Measurements from ENCODE around the gene ACBD4. TPM values are rescaled to one million over a fixed set of nuclear protein-coding genes. Genes with fewer than 3 reads are reported as not detected.

The ACBD4 gene
- total and polyA plus RNA-seq, 2 of the 13 experiments (the other 11 are each of a cell fraction or from before 2014, with no cell fraction given) = 16.1 to 26.9 TPM

- Histone ChIP-seq H3K9ac (ENCODE audit: insufficient read depth, low read depth, low read length) (peak within 1 kb of the TSS; percentile 94), H3K27me3 (ENCODE audit: control insufficient read depth in 1 of 2, insufficient read depth in 2 of 2, low read length in 2 of 2) (no peaks in the 10 kb centered on the region; a peak in 2 of 5 replicates), H3K4me1 (ENCODE audit: insufficient read depth, low read length) (peaks cover 24% of the 10 kb centered on the region), H4K20me1 (ENCODE audit: insufficient read depth, low read length) (peaks cover 35% of the 10 kb centered on the region), H3K4me2 (ENCODE audit: low read depth, low read length) (peak within 1 kb of the TSS; percentile 96), H3K36me3 (replicated peaks in 1 of 2; ENCODE audit: control insufficient read depth in 1 of 2, insufficient read depth in 2 of 2, low read length in 2 of 2) (no peaks in the 10 kb centered on the region; a peak in 1 of 5 replicates), H3K79me2 (ENCODE audit: insufficient read depth, low read length) (peaks cover 36% of the 10 kb centered on the region), H2AFZ (ENCODE audit: low read length) (peak within 1 kb of the TSS; percentile 7), H3K27ac (ENCODE audit: extremely low read length, insufficient read depth, low read length) (peak within 1 kb of the TSS; percentile 97), H3K4me3 (replicated peaks in 1 of 3; ENCODE audit: insufficient read depth in 1 of 3, low read depth in 2 of 3, low read length in 3 of 3) (peak within 1 kb of the TSS; percentile 97 to 98 (median 97)), H3K9me3 (ENCODE audit: low read length) (no peaks in the 10 kb centered on the region)
- ChIA-PET CTCF (ENCODE audit: low intra/inter-chr PET ratio, low total read pairs) (interaction anchor here (1.2 to 8.5 kb wide), 5 partner anchors 10 to 48 kb away, joined by 4 to 130 read pairs (median 10); partner anchors contain the start of genes ACBD4 and HEXIM2), POLR2A (interaction anchor here (0.6 to 19.8 kb wide), 41 partner anchors 10 to 283 kb away, joined by 3 to 2487 read pairs (median 8); partner anchors contain the start of genes ACBD4, C1QL1, DCAKD and EFTUD2)
- FAIRE-seq = peak; percentile 95
- in situ Hi-C loops (cut with HindIII; ENCODE audit: extremely low pct_ligation_motif_present, low pct_unique_long_range_greater_than_20kb) = loop anchor here (5.0 kb wide), 2 partner anchors 49 to 99 kb away; no protein-coding TSS in a partner anchor
- intact Hi-C loops (cut with micrococcal nuclease; ENCODE audit: unreplicated experiment) = loop anchor here (1.0 kb wide), 3 partner anchors 13 to 49 kb away; partner anchors contain the start of genes ACBD4 and HEXIM2
- DNase-seq (ENCODE audit: low spot score) = peak; percentile 100
- peak; percentile 78 for ATAC-seq
- BruUV-seq (replicated peaks) = TSS peak; percentile 77
- WGBS (ENCODE audit: low lambda C conversion rate) = under 1% methylated on average over 54 of the region's 58 CpGs
- TF ChIP-seq XRCC5 (optimal IDR thresholded peaks at IDR 0.05; ENCODE audit: low read length) (no peak), ZNF562 (CRISPR knock-in tag; IDR thresholded peaks at IDR 0.05; ENCODE audit: borderline replicate concordance) (no peak), ZNF430 (CRISPR knock-in tag; IDR thresholded peaks at IDR 0.05) (no peak), KDM1A (CRISPR knock-in tag; IDR thresholded peaks at IDR 0.05) (no peak), TFDP1 (CRISPR knock-in tag; IDR thresholded peaks at IDR 0.05; ENCODE audit: borderline replicate concordance) (peak; percentile 86), IKZF5 (CRISPR knock-in tag; IDR thresholded peaks at IDR 0.05) (peak; percentile 83; the same call in 1 of the 2 replicates), ZNF790 (CRISPR knock-in tag; IDR thresholded peaks at IDR 0.05; ENCODE audit: borderline replicate concordance) (no peak), ZNF784 (CRISPR knock-in tag; IDR thresholded peaks at IDR 0.05; ENCODE audit: borderline replicate concordance) (peak; percentile 62; the same call in 1 of the 2 replicates), ZBTB4 (CRISPR knock-in tag; IDR thresholded peaks at IDR 0.05; ENCODE audit: borderline replicate concordance) (peak; percentile 68; the same call in 1 of the 2 replicates), ZNF563 (CRISPR knock-in tag; IDR thresholded peaks at IDR 0.05) (no peak; the same call in none of the 2 replicates), SKI (IDR thresholded peaks at IDR 0.05; ENCODE audit: partially characterized antibody) (peak; percentile 65), PAF1 (CRISPR knock-in tag; IDR thresholded peaks at IDR 0.05) (no peak), SKIL (CRISPR knock-in tag; IDR thresholded peaks at IDR 0.05; ENCODE audit: borderline replicate concordance) (peak; percentile 36; the same call in 1 of the 2 replicates)
Observed at GRCh38 chr17:45148183-45149036, 12.9 kb downstream of the ACBD4 start, which contains the start of gene HEXIM1. Gene HEXIM1 (plus strand): TSS chr17:45148475. CDS start chr17:45149191, 716 bp downstream.
